ENCODE data around the gene MAP4. TPM values are rescaled to one million over a fixed set of nuclear protein-coding genes. Genes with fewer than 3 reads are reported as not detected.
"Not testable (repeated sequence)": the region's sequence is repeated elsewhere in the genome, so short reads cannot be mapped to it uniquely, and the experiment has no call there.

The MAP4 gene
- total RNA-seq, 1 donor from 2014 or later: 343 TPM

- peak; percentile 91 for DNase-seq (ENCODE audit: low read depth)
These were observed 2.6 kb upstream of the MAP4 start for GRCh38 chr3:48018841-48019240.

DNA sequence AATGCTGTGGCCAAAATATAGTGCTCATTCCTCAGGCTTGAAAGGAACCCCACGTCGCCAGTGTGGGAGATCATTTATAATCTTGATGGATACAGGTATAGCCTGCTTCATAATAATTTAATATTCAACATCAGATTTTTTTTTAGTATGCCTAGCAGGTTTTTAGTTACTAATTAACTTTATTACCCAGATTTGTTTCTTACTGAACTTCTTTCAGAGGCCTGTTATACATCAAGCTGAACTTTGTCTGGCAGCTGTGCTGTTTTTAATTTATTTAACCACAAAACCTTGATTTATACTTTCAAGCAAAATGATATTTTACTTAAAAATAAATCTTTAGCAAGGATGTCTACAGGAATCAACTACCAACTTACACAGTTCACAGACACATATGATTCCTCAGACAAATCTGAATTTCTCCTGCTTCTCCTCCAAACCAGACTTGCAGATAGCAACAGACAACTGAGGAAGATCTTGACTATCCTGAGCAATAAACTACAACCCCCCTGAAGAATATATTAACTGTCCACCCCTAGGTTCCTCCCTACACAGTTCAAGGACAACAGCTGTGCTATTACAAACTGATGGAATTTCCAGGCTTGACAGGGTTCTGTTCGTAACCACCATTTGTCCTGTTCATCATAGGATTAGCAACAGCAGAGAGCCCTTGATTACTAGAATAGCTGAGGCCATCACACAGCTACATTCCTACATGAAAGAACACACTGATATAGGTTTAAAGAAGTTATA, 610 bp downstream of the MAP4 start:
- peak; percentile 81 for DNase-seq (ENCODE audit: low read depth)

DNA sequence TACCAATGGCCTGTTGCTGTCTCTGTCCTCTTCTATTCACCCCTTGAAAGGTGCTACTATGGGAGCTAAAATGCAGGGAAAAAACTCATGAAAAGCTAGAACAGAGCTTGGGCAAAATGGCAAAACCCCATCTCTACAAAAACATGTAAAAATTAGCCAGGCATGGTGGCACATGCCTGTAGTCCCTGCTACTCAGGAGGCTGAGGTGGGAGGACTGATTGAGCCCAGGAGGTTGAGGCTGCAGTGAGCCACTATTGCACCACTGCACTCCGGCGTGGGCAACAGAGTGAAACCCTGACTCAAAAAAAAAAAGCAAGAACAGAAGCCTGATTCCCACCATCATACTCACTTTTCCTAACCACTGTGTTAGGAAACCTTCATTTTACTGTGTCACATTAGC, 1.9 kb downstream of the MAP4 start:
- DNase-seq (ENCODE audit: low read depth): no peak

DNA sequence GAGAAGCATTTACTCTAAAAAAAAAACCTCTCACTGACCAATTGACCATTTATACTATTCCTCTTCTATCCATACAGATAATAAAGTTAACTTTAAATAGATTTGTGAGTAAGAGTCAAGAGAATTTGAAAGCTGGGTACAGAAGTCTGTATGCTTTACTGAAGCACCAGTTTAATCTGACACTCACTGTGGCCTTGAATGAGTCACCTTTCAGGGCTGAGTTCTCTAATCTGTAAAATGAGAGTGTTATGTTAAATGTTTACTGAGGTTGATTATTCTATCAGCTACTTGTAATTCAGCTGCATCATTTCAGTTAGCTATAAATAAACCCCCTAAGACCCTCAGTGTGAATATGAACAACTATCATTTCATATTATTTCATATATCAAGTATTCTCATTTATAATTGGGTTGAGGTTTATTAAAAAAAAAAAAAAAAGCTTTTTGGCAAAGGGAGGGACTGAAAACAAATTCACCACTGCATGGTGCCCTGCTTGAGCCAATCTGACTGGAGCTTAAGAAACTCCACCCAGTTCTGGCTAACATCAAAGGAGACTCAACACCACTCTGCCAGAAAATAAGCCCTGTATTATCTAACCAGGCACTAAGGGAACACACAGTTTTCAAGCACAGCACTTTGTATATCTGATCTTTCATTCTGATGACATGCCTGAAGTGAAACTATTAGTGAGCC, 2.8 kb downstream of the MAP4 start:
- peak; percentile 80 for DNase-seq (ENCODE audit: low read depth)

GRCh38 chr3:48012659-48013058, 3.6 kb downstream of the MAP4 start:
- no peak for DNase-seq (ENCODE audit: low read depth)

DNA sequence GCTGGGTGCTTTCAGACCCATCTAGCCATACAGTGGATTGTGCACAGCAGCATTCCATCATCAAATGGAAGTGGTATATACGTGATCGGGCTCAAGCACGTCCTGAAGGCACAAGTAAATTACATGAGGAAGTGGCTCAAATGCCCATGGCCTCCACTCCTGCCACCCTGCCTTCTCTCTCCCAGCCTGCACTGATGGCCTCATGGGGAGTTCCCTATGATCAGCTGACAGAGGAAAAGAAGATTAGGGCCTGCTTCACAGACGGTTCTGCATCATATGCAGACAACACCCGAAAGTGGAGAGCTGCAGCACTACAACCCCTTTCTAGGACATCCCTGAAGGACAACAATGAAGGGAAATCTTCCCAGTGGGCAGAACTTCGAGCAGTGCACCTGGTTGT, 8.2 kb downstream of the MAP4 start:
- not testable (repeated sequence) for DNase-seq (ENCODE audit: low read depth)

DNA sequence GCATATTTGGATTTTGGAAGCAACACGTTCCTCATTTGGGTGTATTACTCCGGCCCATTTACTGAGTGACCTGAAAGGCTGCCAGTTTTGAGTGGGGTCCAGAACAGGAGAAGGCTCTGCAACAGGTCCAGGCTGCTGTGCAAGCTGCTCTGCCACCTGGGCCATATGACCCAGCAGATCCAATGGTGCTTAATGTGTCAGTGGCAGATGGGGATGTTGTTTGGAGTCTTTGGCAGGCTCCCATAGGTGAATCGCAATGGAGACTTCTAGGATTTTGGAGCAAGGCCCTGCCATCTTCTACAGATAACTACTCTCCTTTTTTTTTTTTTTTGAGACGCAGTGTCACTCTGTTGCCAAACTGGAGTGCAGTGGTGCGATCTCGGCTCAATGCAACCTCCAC, 8.9 kb downstream of the MAP4 start:
- DNase-seq (ENCODE audit: low read depth): not testable (repeated sequence)

DNA sequence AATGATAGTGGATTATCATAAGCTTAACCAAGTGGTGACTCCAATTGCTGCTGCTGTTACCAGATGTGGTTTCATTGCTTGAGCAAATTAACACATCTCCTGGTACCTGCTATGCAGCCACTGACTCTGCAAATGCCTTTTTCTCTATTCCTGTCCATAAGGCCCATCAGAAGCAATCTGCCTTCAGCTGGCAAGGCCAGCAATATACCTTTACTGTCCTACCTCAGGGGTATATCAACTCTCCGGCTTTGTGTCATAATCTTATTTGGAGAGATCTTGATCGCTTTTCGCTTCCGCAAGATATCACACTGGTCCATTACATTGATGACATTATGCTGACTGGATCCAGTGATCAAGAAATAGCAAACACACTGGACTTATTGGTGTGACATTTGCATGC, 9.4 kb downstream of the MAP4 start:
- DNase-seq (ENCODE audit: low read depth): not testable (repeated sequence)

DNA sequence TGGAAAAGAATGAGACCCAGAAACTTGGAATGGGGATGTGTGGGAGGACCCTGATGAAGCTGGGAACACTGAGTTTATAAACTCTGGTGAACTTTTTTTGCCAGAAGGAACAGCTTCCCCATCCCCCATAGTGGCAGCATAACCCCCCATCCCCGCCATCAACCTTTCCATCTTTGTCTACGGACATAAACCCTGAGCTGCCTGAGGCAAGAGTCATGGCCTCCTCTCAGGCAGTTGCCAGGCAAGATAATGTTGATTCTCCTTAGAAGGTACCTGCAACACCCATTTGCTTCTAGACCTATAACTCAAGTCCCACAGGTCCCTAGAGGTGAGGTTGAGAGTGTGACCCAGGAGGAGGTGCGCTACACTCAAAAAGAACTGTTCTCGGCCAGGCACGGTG, 11.5 kb downstream of the MAP4 start:
- DNase-seq (ENCODE audit: low read depth): no peak

DNA sequence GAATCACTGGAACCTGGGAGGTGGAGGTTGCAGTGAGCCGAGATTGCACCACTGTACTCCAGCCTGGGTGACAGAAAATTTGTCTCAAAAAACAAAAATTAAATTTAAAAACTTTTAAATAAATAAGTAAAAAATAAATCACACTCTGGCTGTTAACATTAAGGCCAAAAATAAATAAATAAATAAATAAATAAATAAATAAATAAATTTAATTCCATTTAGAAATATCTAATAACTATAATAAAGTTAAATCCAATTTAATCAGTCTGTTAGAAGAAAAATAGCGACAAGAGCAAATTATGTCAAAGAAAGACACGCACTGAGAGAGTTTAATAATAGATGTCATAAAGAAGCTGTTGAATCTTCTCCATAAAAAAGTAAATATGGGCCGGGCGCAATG, 13.4 kb downstream of the MAP4 start:
- DNase-seq (ENCODE audit: low read depth): no peak

DNA sequence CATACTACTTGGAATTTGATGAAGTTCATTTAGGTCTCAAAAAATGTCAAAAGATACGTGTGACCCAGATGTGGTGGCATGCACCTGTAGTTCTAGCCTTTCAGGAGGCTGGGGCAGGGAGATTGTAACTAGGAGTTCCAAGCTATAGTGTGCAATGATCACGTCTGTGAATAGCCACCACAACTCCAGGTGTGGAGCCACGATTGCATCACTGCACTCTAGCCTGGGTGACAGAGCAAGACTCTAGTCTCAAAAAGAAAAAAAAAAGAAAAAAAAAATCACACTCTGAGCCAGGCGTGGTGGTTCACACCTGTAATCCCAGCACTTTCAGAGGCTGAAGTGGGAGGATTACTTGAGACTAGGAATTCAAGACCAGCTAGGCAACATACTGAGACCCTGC, 14.2 kb downstream of the MAP4 start:
- no peak for DNase-seq (ENCODE audit: low read depth)

- DNase-seq (ENCODE audit: low read depth): no peak
These were observed 16.0 kb downstream of the MAP4 start for GRCh38 chr3:48000212-48000611.

GRCh38 chr3:47996440-47996839, 19.8 kb downstream of the MAP4 start:
- DNase-seq (ENCODE audit: low read depth): no peak

- DNase-seq (ENCODE audit: low read depth): no peak
These were observed 22.0 kb downstream of the MAP4 start for GRCh38 chr3:47994180-47994579.

- no peak for DNase-seq (ENCODE audit: low read depth)
These were observed 24.9 kb downstream of the MAP4 start for GRCh38 chr3:47991341-47991740.

- DNase-seq (ENCODE audit: low read depth): peak; percentile 92
These were observed 26.2 kb downstream of the MAP4 start for GRCh38 chr3:47989981-47990440.

GRCh38 chr3:47985381-47985780, 30.8 kb downstream of the MAP4 start:
- no peak for DNase-seq (ENCODE audit: low read depth)

DNA sequence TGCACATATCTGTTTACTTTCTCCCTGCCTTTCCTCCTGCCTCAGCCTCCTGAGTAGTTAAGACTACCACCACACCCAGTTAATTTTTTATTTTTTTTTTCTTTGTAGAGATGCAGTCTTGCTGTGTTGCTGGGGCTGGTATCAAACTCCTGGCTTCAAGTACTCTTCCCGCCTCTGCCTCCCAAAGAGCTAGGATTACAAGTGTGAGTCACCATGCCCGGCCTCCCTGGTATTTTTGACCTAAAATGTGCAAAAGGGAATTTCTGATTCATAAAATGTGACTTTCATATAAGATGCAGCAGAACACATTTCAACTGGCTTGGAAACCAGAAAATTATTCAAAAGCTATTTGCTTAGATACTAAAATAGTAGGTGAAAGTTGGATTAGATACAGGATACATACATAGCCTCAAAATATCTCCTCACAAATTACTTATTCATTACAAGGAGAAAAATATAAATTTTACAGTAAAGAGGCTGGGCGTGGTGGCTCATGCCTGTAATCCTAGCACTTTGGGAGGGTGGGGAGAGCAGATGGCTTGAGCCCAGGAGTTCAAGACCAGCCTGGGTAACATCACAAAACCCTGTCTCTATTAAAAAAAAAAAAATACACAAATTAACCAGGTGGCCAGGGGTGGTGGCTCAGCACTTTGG, 32.0 kb downstream of the MAP4 start:
- peak; percentile 60 for DNase-seq (ENCODE audit: low read depth)

- DNase-seq (ENCODE audit: low read depth): no peak
These were observed 35.4 kb downstream of the MAP4 start for GRCh38 chr3:47980795-47981194.

DNA sequence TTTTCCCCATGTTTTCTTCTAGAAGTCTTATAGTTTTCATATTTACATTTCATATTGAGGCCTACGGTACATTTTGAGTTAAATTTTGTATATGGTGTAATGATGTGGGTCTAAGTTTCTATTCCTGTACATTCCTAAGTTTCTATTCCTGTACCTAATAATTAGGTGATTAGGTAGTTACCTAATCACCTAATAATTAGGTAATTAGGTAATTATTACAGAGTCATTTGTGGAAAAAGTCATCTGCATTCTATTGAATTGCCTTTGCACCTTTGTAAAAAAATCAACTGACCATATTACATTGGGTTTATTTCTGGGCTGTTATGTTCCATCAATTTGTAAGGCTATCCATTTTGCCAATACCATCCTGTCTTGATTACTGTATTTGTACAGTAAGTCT, 37.1 kb downstream of the MAP4 start:
- no peak for DNase-seq (ENCODE audit: low read depth)

DNA sequence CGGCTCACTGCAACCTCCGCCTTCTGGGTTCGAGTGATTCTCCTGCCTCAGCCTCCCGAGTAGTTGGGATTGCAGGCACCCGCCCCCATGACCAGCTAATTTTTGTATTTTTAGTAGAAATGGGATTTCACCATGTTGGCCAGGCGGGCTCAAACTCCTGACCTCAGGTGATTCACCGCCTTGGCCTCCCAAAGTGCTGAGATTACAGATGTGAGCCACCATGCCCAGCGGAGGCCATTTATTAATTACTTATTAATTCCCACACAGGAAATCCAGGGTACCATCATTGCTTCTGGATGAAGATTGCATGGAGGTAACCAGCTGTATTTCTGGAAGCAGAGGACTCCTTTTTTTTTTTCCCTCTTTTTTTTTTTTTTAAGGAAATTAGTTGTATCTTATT, 37.8 kb downstream of the MAP4 start:
- no peak for DNase-seq (ENCODE audit: low read depth)

- DNase-seq (ENCODE audit: low read depth): no peak
These were observed 40.0 kb downstream of the MAP4 start for GRCh38 chr3:47976135-47976732.
